Measurements from ENCODE around the gene ALDH1A3. TPM values are rescaled to one million over a fixed set of nuclear protein-coding genes. Genes with fewer than 3 reads are reported as not detected.

The ALDH1A3 gene
- total RNA-seq (32.5 and 73.7 TPM in 2 replicates), polyA plus RNA-seq (4.2 and 9.8 TPM in 2 replicates), polyA minus RNA-seq (ENCODE audit: low replicate concordance) (6.0 and 12.2 TPM in 2 replicates)
- polyA plus RNA-seq (2012), result 5.4 and 9.5 TPM in 2 replicates

GRCh38 chr15:100879464-100880138 lies at the start of gene ALDH1A3:
Gene ALDH1A3, plus strand, starts transcription at chr15:100879831. Its CDS starts 77 bp downstream, at chr15:100879908.
- Histone ChIP-seq H3K27me3 (ENCODE audit: control insufficient read depth, insufficient read depth, low read length) (peaks cover 37% of the 10 kb centered on the region), H3K4me2 (ENCODE audit: extremely low read depth, insufficient read depth, low read length) (peak within 1 kb of the TSS; percentile 44), H3K36me3 (ENCODE audit: control insufficient read depth, insufficient read depth, low read length) (no peaks in the 10 kb centered on the region), H3K9me3 (ENCODE audit: control insufficient read depth, insufficient read depth, low read depth, low read length) (no peaks in the 10 kb centered on the region), H4K20me1 (ENCODE audit: control insufficient read depth, extremely low read depth, insufficient read depth, low read length) (no peaks in the 10 kb centered on the region), H3K27ac (ENCODE audit: insufficient read depth, low read length) (no peak within 1 kb of the TSS), H3K4me3 (replicated peaks in 1 of 4; ENCODE audit: control extremely low read depth in 1 of 4, insufficient read depth in 1 of 4, low read depth in 3 of 4, low read length in 4 of 4) (peak within 1 kb of the TSS; percentile 16 to 51 (median 25)), H3K4me1 (ENCODE audit: control insufficient read depth, extremely low read depth, insufficient read depth, low read length) (no peaks in the 10 kb centered on the region), H2AFZ (ENCODE audit: low read length) (no peak within 1 kb of the TSS), H3K79me2 (ENCODE audit: control insufficient read depth, insufficient read depth, low read length) (no peaks in the 10 kb centered on the region), H3K9ac (ENCODE audit: insufficient read depth, low read length) (peak within 1 kb of the TSS; percentile 2)
- DNase-seq (ENCODE audit: low read depth in 2 of 2), result peak in 1 of 2 donors; percentile 70
- TF ChIP-seq CTCF (conservative IDR thresholded peaks at IDR 0.05 in 1 of 2, IDR thresholded peaks at IDR 0.05 in 1 of 2; ENCODE audit: low read depth in 1 of 2, low read length in 2 of 2) (no peak), EZH2 (IDR thresholded peaks at IDR 0.05; ENCODE audit: low read length, missing control alignments) (no peak)

GRCh38 chr15:100831467-100831866 lies 48.2 kb upstream of the ALDH1A3 start:
- Histone ChIP-seq H2AFZ (ENCODE audit: low read length) (no peak overlapping the region), H3K36me3 (ENCODE audit: control insufficient read depth, insufficient read depth, low read length) (no peaks in the 10 kb centered on the region), H3K27me3 (ENCODE audit: control insufficient read depth, insufficient read depth, low read length) (no peaks in the 10 kb centered on the region), H3K9me3 (ENCODE audit: control insufficient read depth, insufficient read depth, low read depth, low read length) (no peaks in the 10 kb centered on the region), H3K4me2 (ENCODE audit: extremely low read depth, insufficient read depth, low read length) (no peak overlapping the region), H4K20me1 (ENCODE audit: control insufficient read depth, extremely low read depth, insufficient read depth, low read length) (no peaks in the 10 kb centered on the region), H3K9ac (ENCODE audit: insufficient read depth, low read length) (no peak overlapping the region), H3K79me2 (ENCODE audit: control insufficient read depth, insufficient read depth, low read length) (no peaks in the 10 kb centered on the region), H3K4me3 (replicated peaks in 1 of 4; ENCODE audit: control extremely low read depth in 1 of 4, insufficient read depth in 1 of 4, low read depth in 3 of 4, low read length in 4 of 4) (no peak overlapping the region), H3K27ac (ENCODE audit: insufficient read depth, low read length) (no peak overlapping the region), H3K4me1 (ENCODE audit: control insufficient read depth, extremely low read depth, insufficient read depth, low read length) (no peaks in the 10 kb centered on the region)
- TF ChIP-seq EZH2 (IDR thresholded peaks at IDR 0.05; ENCODE audit: low read length, missing control alignments) (no peak), CTCF (conservative IDR thresholded peaks at IDR 0.05 in 1 of 2, IDR thresholded peaks at IDR 0.05 in 1 of 2; ENCODE audit: low read depth in 1 of 2, low read length in 2 of 2) (no peak)
- DNase-seq (ENCODE audit: low read depth in 2 of 2), result no peak

- H2AFZ ChIP-seq (ENCODE audit: low read length), result no peak overlapping the region
- H3K9me3 ChIP-seq (ENCODE audit: control insufficient read depth, insufficient read depth, low read depth, low read length), result no peaks in the 10 kb centered on the region
- no peaks in the 10 kb centered on the region for H3K4me1 ChIP-seq (ENCODE audit: control insufficient read depth, extremely low read depth, insufficient read depth, low read length)
- no peaks in the 10 kb centered on the region for H3K27me3 ChIP-seq (ENCODE audit: control insufficient read depth, insufficient read depth, low read length)
- H3K79me2 ChIP-seq (ENCODE audit: control insufficient read depth, insufficient read depth, low read length), result no peaks in the 10 kb centered on the region
- H3K27ac ChIP-seq (ENCODE audit: insufficient read depth, low read length), result no peak overlapping the region
- H3K9ac ChIP-seq (ENCODE audit: insufficient read depth, low read length), result no peak overlapping the region
- no peak overlapping the region for H3K4me3 ChIP-seq (replicated peaks in 1 of 4; ENCODE audit: control extremely low read depth in 1 of 4, insufficient read depth in 1 of 4, low read depth in 3 of 4, low read length in 4 of 4)
- H4K20me1 ChIP-seq (ENCODE audit: control insufficient read depth, extremely low read depth, insufficient read depth, low read length), result no peaks in the 10 kb centered on the region
- H3K4me2 ChIP-seq (ENCODE audit: extremely low read depth, insufficient read depth, low read length), result no peak overlapping the region
- no peak for DNase-seq (ENCODE audit: low read depth in 2 of 2)
- TF ChIP-seq CTCF (conservative IDR thresholded peaks at IDR 0.05 in 1 of 2, IDR thresholded peaks at IDR 0.05 in 1 of 2; ENCODE audit: low read depth in 1 of 2, low read length in 2 of 2) (no peak), EZH2 (IDR thresholded peaks at IDR 0.05; ENCODE audit: low read length, missing control alignments) (no peak)
- H3K36me3 ChIP-seq (ENCODE audit: control insufficient read depth, insufficient read depth, low read length), result no peaks in the 10 kb centered on the region
These were observed 47.3 kb upstream of the ALDH1A3 start for GRCh38 chr15:100832149-100832942.
